ENCODE data around the gene RNF5.
"Not testable (repeated sequence)": the region's sequence is repeated elsewhere in the genome, so short reads cannot be mapped to it uniquely, and the experiment has no call there.

The RNF5 gene

GRCh38 chr6:32173051-32173727 is 5.0 kb upstream of the RNF5 start:
- FAIRE-seq = no peak
- no peak for DNase-seq (ENCODE audit: extremely low spot score, insufficient read length, low read depth)

GRCh38 chr6:32174416-32174815 is 3.8 kb upstream of the RNF5 start:
- FAIRE-seq (no peak), DNase-seq (ENCODE audit: extremely low spot score, insufficient read length, low read depth) (no peak)

- DNase-seq (ENCODE audit: extremely low spot score, insufficient read length, low read depth) = no peak
- FAIRE-seq = no peak
Measured at GRCh38 chr6:32175322-32175710, 2.9 kb upstream of the RNF5 start.

- FAIRE-seq = peak; percentile 84
- peak; percentile 97 for DNase-seq (ENCODE audit: extremely low spot score, insufficient read length, low read depth)
Measured at GRCh38 chr6:32175711-32176475, 2.3 kb upstream of the RNF5 start, which contains the start of gene AGPAT1. Gene AGPAT1 (minus strand): TSS chr6:32176084. CDS start chr6:32171496, 4,588 bp downstream.

- DNase-seq (ENCODE audit: extremely low spot score, insufficient read length, low read depth) = no peak
- no peak for FAIRE-seq
Measured at GRCh38 chr6:32176476-32177182, 1.6 kb upstream of the RNF5 start.

DNA sequence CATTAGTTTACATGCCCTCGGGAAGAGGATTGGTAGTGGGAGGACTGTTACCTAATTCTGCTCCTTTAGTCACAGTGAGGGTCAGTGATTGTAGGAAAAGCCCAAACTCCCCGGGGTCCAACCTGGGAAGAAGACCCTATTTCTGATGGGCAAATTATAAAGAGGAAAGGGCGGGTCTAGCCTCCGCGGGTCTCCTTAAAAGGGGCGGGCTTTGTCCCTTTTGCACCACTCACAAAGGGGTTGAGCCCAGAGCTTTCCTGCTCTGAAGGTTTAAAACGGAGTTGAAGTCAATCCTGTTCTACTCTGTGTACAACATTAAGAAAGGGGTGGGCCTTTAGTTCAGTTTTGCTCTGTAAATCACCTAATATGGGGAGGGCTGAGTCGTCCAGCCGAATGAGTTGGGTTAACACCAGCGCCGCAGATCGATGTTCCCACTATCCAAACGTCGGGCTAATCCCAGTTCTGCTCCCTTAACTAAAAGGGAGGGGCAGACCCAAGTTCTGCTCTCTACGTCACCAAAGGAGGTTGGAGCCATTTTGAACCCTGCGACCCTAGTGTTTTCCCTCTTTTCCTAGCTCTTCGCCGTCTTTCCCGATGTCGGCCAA is 920 bp upstream of the RNF5 start:
- DNase-seq (ENCODE audit: extremely low spot score, insufficient read length, low read depth) = no peak
- peak; percentile 46 for FAIRE-seq

- DNase-seq (ENCODE audit: extremely low spot score, insufficient read length, low read depth) = no peak
- FAIRE-seq = no peak
Measured at GRCh38 chr6:32178547-32179440, 589 bp downstream of the RNF5 start.

GRCh38 chr6:32179766-32180405 is 1.7 kb downstream of the RNF5 start:
- DNase-seq (ENCODE audit: extremely low spot score, insufficient read length, low read depth) = no peak
- no peak for FAIRE-seq

GRCh38 chr6:32181148-32181702 is 3.0 kb downstream of the RNF5 start:
- FAIRE-seq (no peak), DNase-seq (ENCODE audit: extremely low spot score, insufficient read length, low read depth) (no peak)

DNA sequence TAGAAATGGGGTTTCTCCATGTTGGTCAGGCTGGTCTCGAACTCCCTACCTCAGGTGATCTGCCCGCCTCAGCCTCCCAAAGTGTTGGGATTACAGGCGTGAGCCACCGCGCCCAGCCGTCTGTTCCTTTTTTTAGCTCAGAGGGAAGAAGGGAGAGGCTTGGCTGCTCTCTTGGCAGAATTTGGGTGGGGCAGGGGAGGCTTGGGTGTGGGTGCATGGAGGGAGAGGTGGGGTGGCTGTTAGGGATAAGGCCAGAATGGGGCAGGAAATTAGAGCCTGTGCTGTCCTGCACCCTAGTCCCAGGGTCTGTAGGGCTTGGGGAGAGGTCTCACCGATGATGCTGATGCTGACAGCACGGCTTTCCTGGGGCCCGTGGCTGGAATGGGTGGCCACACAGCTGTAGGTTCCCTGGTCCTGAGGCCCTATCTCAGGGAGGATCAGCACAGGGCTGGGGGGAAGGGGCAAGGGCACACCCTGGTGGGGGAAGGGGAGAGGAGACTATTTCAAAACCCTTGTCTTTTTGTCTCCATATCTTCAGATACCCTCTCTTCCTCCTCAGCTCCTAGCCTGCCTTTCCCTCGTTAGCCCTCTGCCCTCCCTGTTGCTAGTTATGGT is 3.8 kb downstream of the RNF5 start:
- no peak for DNase-seq (ENCODE audit: extremely low spot score, insufficient read length, low read depth)
- no peak for FAIRE-seq

- FAIRE-seq (no peak), DNase-seq (ENCODE audit: extremely low spot score, insufficient read length, low read depth) (no peak)
Measured at GRCh38 chr6:32182555-32182981, 4.4 kb downstream of the RNF5 start.

DNA sequence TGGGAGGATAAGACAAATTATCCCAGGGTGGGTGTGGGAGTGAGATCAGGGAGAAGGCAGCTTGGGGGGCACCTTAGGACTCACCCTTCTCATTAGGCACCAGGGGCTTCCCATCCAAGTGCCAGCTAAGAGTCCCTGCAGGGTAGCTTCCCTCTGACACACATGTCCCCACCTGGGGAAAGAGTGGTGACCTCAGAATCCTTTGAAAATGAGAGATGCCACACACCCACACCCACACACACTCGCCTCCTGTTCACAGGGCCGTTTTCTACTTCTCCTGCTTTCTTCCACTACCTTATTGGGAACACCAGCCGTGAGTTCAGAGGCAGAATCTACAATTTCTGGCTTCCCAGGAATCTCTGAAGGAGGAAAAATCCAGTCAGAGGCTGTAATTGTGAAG is 4.8 kb downstream of the RNF5 start:
- FAIRE-seq (no peak), DNase-seq (ENCODE audit: extremely low spot score, insufficient read length, low read depth) (no peak)

- FAIRE-seq = no peak
- no peak for DNase-seq (ENCODE audit: extremely low spot score, insufficient read length, low read depth)
Measured at GRCh38 chr6:32183483-32184083, 5.4 kb downstream of the RNF5 start.

- FAIRE-seq = no peak
- DNase-seq (ENCODE audit: extremely low spot score, insufficient read length, low read depth) = no peak
Measured at GRCh38 chr6:32184084-32184640, 6.0 kb downstream of the RNF5 start, which contains the start of gene AGER. Gene AGER (minus strand): TSS chr6:32184253. CDS start chr6:32184222, 31 bp downstream.

GRCh38 chr6:32185681-32186131 is 7.5 kb downstream of the RNF5 start:
- DNase-seq (ENCODE audit: extremely low spot score, insufficient read length, low read depth) = not testable (repeated sequence)
- peak; percentile 90 for FAIRE-seq

DNA sequence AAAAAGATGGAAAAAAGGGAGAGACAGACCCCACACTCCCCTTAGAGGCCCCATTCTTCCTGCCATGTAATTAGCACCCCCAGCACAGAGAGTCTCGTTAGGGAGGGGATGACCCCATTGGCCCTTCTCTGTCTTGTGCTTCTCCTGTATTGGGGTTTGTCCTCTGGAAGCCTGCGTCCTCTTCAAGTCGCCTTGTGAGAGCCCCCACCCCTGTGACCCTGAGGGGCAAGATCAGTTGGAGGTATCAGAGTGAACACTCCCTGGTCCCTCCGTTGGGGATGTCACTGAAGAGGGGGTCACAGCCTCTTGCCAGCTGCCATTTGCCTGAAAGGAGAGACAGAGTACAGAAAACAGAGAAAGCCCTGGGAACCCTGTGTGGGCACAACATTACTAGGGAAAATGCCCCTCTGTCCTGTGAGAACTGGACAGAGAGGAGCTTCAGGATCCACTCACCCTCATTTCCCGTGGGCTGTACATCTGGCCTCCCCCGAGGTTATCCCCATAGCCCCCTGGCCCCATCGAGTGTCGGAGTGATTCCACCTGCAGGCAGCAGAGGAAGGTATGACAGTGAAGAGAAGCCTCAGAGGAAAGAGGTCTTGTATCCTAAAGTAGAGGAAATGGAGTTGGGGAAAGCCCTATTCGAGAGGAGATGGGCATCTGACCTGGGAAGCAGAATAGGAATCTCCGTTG is 8.1 kb downstream of the RNF5 start:
- DNase-seq (ENCODE audit: extremely low spot score, insufficient read length, low read depth); FAIRE-seq: not testable (repeated sequence)

All from GM18507 (cell line).